GM21515 (cell line): ENCODE data around the gene HOXA9.

Experiments
- ATAC-seq: cut with Tn5 transposase; IDR thresholded peaks from one replicate; pipeline ENCODE4 v1.9.1; 2021; ENCODE audit not compliant: unreplicated experiment

HOXA9 gene

GRCh38 chr7:27177795-27178320 is 12.5 kb upstream of the HOXA9 start:
- no peak for ATAC-seq

- no peak for ATAC-seq
Observed at GRCh38 chr7:27176962-27177794, 11.8 kb upstream of the HOXA9 start.

DNA sequence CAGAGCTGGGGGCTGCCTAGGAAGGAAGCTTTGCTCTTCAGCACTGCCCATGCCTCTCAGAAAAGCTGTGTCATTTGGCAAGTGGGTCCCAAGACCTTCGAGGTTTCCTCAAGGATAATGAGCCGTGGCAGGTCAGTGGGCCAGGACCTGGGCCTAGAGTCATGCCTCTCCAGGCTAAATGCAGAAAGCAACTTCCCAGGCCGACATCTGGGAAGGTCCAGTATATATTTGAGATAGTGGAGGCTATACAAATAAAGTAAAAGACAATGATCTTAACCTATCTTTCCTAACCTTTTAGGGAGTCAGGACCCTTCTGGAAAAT is 11.1 kb upstream of the HOXA9 start:
- ATAC-seq, result no peak

- ATAC-seq, result no peak
Observed at GRCh38 chr7:27175626-27176523, 10.5 kb upstream of the HOXA9 start.

- ATAC-seq, result no peak
Observed at GRCh38 chr7:27174874-27175625, 9.7 kb upstream of the HOXA9 start.

- ATAC-seq, result no peak
Observed at GRCh38 chr7:27173956-27174873, 8.9 kb upstream of the HOXA9 start, which contains the start of gene HOXA10. Gene HOXA10 (minus strand): TSS chr7:27174320. CDS start chr7:27174306, 14 bp downstream.

GRCh38 chr7:27173511-27173955 is 8.2 kb upstream of the HOXA9 start:
- no peak for ATAC-seq

DNA sequence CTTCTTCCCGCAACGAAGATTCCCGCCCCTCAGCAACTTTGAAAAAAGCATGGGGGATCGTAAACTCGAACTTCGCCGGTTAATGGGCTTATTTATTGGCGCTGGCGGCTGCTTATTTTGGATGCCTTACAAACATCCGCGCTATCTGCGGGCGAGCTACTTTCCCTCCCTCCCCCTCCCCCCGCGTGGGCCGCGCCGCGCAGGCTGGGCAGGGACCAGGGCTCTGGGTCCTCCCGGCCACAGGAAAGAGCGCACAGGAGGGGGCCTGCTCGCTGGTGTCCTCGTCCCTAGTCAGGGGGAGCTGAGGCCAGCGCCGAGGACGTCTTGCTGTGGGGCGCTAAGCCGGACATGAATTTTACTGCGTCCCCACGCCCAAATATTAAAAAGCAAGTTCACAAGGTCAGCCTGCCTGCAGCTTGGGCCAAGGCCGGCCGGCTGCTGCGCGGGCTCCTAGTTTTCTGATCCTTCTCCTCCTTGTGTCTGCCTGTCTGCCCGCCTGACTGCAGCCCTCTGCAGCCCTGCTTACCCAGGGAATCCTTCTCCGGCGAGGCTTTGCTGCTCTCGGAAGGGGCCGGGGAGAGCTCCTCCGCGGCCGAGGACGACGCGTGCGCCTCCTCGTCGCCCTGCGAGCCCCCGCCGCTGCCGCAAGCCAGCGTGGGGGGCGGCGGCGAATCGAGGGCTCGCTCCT is 7.6 kb upstream of the HOXA9 start:
- ATAC-seq, result no peak

GRCh38 chr7:27172315-27172774 is 7.0 kb upstream of the HOXA9 start:
- no peak for ATAC-seq

- ATAC-seq, result no peak
Observed at GRCh38 chr7:27171637-27172314, 6.4 kb upstream of the HOXA9 start.

DNA sequence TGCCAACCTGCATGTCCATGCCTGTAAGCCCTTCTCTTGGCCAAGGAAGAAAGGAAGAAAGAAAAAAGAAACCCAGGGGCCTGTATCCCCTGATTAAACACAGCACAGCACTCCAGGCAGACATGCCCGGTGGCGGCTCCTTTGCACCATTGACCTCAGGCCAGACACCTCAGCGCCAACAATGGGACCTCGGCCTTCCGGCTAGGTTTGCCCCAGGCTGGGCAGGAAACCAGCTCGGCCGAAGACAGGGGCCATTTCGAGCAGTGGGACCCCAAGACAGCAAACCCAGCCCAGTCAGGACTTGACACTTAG is 5.9 kb upstream of the HOXA9 start:
- ATAC-seq, result no peak

DNA sequence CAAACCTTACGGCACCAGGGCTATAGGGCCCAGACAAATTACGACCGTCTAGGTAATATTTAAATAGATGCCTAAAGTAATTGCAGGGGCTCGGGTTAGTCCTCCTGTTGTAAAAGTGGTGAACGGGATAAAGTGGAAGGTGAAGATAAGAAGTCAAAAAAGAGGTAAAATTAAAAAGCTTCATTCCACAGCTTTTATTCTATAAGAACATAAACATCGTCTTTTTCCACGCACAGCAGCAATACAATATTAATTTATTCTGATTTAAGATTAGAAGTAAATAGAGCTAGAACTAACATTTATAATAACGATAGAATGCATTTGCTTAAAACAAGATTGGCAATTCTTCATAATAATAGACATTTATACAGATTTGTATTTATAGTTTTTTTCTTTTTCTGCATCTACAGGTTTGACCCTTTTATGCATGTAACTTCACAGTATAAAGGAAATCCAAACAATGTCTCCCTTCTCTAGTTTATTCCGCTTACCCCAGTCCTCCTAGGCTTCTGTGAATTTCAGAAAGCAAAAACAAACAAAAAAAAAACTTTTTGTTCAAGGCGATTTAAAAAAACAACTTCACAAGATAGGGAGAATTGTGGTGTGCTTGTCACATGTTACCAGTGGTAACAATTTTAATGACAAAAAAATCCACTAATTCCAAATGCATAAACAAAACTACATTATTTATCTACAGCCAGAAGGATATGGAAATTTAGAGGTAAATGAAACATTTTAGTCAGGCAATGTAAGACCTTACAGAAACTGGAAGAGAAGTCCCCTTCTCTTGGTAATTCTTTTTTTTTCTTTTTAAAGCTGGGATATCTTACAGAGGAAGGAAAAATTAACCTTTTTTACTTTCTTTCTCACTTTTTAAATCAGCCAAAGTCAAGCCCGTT is 5.3 kb upstream of the HOXA9 start:
- ATAC-seq, result no peak

GRCh38 chr7:27169658-27170425 is 4.5 kb upstream of the HOXA9 start:
- ATAC-seq, result no peak

GRCh38 chr7:27168265-27168947 is 3.1 kb upstream of the HOXA9 start:
- no peak for ATAC-seq

- no peak for ATAC-seq
Observed at GRCh38 chr7:27167916-27168264, 2.6 kb upstream of the HOXA9 start.
